ENCODE results near the gene RNF121. TPM values are rescaled to one million over a fixed set of nuclear protein-coding genes. Genes with fewer than 3 reads are reported as not detected.
A peak's percentile ranks its signal among the peaks of the same experiment; 100 is the strongest.

Gene RNF121
- total RNA-seq, 8 experiments from 2014 or later = 20.6 to 36.4 (median 31.9) TPM

DNA sequence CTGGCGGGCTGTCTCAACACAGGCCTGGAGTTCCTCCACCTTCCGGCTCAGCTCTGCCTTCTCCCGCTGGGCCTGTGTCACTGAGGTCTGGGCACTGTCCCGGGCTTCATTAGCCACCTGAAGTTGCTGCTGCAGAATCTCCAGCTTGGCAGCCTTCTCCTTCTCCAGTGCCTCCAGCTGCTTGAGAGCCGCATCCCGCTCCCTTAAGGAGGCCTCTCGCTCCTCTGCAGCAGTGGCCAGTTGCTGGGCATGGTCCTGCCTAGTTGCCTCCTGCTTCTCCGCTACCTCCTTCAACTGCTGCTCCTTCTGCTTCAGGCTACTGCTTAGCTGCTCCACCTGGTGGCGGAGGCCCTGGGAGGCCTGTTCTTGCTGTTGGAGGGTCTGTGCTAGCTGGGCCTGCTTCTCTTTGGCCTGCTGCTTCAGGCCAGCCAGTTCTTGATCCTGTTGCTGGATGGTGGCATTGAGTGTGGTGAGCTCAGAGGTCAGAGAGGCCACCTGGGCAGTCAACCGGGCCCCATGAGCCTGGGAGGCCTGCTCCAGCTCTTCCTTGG lies 86.7 kb downstream of the RNF121 start:
- WGBS, 10 experiments = 67 to 100% (median 92%) methylated on average over 1 to 4 of the region's 10 CpGs; no CpG with 5 or more reads in 5 of the 10 experiments
- ATAC-seq (replicated peaks in 6 of 8) = peak in 6 of 8 experiments; percentile 51 to 87 (median 78)
- Histone ChIP-seq H3K27ac (no peak overlapping the region), H3K4me1 (replicated peaks in 1 of 2) (no peaks in the 10 kb centered on the region), H3K4me3 (no peak overlapping the region)
- in situ Hi-C loops (cut with MboI; ENCODE audit: low pct_unique_long_range_greater_than_20kb in 2 of 9, low sequenced_read_pairs in 9 of 9, unreplicated experiment in 9 of 9) = loop anchor here in 2 of 9 experiments (25.0 kb wide), 1 partner anchor 397 kb away; no protein-coding TSS in a partner anchor

DNA sequence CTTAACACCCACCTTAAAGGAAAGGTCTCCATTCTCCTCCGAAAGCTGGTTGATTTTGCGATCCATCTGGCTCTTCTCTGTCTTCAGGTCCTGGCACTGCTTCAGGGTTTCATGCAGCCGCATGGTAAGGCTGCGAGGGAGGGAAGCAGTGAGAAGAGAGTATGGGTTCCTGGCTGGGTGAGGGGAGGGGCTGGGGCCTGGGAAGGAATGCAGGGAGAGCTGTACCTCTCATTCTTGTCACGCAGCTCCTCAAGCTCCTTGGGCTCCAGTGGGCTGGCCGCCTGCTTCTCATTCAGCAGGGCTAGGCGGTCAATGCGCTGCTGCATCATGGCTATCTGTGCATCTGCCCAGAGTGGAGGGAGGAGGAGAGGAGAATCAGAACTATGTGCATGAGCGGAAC lies 89.3 kb downstream of the RNF121 start:
- Histone ChIP-seq H3K27ac (no peak overlapping the region), H3K4me1 (replicated peaks in 1 of 2) (no peaks in the 10 kb centered on the region), H3K4me3 (no peak overlapping the region)
- in situ Hi-C loops (cut with MboI; ENCODE audit: low pct_unique_long_range_greater_than_20kb in 2 of 9, low sequenced_read_pairs in 9 of 9, unreplicated experiment in 9 of 9) = loop anchor here in 2 of 9 experiments (25.0 kb wide), 1 partner anchor 394 kb away; no protein-coding TSS in a partner anchor
- no peak for ATAC-seq (replicated peaks in 6 of 8)
- WGBS, 10 experiments = 80 to 100% (median 88%) methylated on average over 1 to 5 of the region's 9 CpGs; no CpG with 5 or more reads in 3 of the 10 experiments

DNA sequence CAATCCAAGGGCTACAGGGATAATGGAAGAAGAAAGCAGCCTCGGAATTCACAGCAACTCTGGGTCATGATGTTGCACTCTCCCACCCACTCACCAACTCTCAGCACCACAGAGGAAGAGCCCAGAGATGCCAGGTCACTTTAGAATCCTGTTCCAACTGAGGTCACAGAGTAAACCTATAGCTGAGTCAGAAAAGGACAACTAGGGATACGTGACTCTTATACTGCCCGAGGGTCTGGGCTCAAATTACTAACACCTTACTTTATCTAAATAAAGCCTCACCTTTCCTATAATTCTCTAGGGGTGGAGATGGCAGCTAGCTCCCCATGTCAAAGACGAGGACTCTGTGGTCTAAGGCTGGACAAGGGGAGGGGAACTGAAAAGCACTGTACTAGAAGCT lies 94.5 kb downstream of the RNF121 start:
- 32 to 100% (median 96%) methylated on average over 1 to 2 of the region's 4 CpGs; no CpG with 5 or more reads in 4 of the 10 experiments for WGBS, 10 experiments
- ATAC-seq (replicated peaks in 6 of 8) = no peak
- H3K27ac ChIP-seq = no peak overlapping the region
- H3K4me3 ChIP-seq = no peak overlapping the region
- in situ Hi-C loops (cut with MboI; ENCODE audit: low pct_unique_long_range_greater_than_20kb in 2 of 9, low sequenced_read_pairs in 9 of 9, unreplicated experiment in 9 of 9) = loop anchor here in 3 of 9 experiments (10.0 to 25.0 kb wide), 3 partner anchors 61 to 389 kb away; partner anchors contain the start of genes LRRC51 (in 1 of the 3) and NUMA1 (in 1 of the 3)
- H3K4me1 ChIP-seq (replicated peaks in 1 of 2) = no peaks in the 10 kb centered on the region

DNA sequence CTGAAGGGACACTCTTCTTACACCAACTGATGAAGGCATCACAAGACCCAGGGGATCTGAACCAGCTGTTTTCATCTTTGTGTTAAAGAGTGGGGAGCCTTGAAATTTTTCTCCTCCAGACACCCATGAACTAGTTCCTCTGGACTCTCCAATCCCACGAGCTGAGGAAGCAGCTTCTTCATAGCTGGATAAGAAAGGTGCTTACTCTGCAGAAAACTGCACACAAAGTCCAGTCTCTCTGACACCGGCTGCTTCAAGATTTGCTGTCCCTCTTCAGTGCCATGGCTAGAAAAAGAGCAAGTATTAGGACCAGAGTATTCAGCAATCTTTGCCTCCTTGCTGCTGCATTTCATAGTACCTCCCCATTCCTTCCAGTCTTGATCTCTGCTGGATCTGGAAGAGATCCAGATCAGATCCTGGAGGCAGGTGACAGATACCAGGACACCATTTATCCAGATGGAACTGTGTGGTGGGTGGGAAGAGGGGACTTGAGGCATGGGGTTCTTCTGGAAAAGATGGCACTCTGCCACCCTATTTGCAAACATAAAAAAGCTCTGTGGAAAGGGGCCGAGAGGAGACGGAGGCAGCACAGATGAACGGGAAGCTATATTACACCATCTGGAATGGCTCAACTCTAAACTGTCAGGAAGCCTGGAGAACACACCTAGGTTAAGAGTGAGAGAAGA lies 95.4 kb downstream of the RNF121 start:
- H3K4me3 ChIP-seq = no peak overlapping the region
- WGBS, 10 experiments = 17 to 100% (median 75%) methylated on average over 1 to 5 of the region's 5 CpGs; no CpG with 5 or more reads in 1 of the 10 experiments
- in situ Hi-C loops (cut with MboI; ENCODE audit: low pct_unique_long_range_greater_than_20kb in 2 of 9, low sequenced_read_pairs in 9 of 9, unreplicated experiment in 9 of 9) = loop anchor here in 3 of 9 experiments (10.0 to 25.0 kb wide), 3 partner anchors 61 to 388 kb away; partner anchors contain the start of genes LRRC51 (in 1 of the 3) and NUMA1 (in 1 of the 3)
- H3K4me1 ChIP-seq (replicated peaks in 1 of 2) = no peaks in the 10 kb centered on the region
- H3K27ac ChIP-seq = no peak overlapping the region
- no peak for ATAC-seq (replicated peaks in 6 of 8)

DNA sequence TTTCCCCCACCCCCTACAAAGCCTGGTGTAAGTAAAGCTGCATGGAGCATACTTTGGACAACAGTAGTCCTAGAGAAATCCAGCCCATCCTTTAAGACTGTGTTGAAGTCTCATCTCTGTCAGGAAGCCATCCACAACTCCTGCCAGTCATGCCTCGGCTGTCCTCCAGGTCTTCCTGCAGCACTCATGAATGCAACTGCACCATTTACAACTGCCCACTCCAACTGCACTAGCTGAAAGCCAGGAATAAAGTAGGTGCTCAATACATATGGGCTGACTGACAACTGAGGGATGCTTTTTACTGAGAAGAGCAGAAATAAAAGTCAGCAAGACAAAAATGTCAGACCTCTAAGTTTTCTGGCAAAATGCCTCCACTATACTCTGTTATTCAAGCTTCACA lies 97.2 kb downstream of the RNF121 start:
- Histone ChIP-seq H3K27ac (no peak overlapping the region), H3K4me1 (replicated peaks in 1 of 2) (peaks cover 0 to 3% of the 10 kb centered on the region in 2 donors), H3K4me3 (no peak overlapping the region)
- ATAC-seq (replicated peaks in 6 of 8) = no peak
- WGBS, 10 experiments = 0 to 100% (median 50%) methylated on average over 1 of the region's 1 CpG; no CpG with 5 or more reads in 7 of the 10 experiments
- in situ Hi-C loops (cut with MboI; ENCODE audit: low pct_unique_long_range_greater_than_20kb in 2 of 9, low sequenced_read_pairs in 9 of 9, unreplicated experiment in 9 of 9) = loop anchor here in 4 of 9 experiments (10.0 to 25.0 kb wide), 3 partner anchors 59 to 386 kb away; partner anchors contain the start of genes LRRC51 (in 1 of the 4) and NUMA1 (in 1 of the 4)

DNA sequence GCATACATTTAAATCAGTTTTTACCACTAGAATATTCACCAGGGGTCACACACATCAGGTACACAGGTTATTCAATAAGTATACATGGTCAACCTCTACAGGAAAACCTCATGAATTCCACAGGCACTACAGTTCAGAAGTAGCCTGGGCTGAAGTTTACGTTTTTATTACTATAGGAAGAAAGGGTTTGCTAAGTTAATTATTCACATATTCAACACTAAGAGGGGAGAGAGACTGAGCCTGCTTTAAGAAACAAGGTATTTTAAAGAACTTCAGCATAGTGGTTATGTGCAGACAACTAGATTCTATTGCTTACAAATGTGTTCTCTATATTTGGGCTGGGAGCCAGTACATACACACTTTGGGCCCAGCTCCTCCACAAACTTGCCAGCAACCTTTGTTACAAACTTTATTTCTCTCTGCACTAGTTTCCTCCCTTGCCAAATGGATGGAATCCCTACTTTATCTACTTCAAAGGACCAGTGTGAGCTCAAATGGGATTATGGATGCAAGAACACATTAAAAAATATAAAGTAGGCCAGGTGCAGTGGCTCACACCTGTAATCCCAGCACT lies 101.7 kb downstream of the RNF121 start:
- H3K27ac ChIP-seq = no peak overlapping the region
- WGBS, 10 experiments = 0 to 71% (median 24%) methylated on average over 1 of the region's 1 CpG; no CpG with 5 or more reads in 4 of the 10 experiments
- H3K4me3 ChIP-seq = no peak overlapping the region
- ATAC-seq (replicated peaks in 6 of 8) = peak in 1 of 8 experiments; percentile 69
- H3K4me1 ChIP-seq (replicated peaks in 1 of 2) = peaks cover 0 to 3% of the 10 kb centered on the region in 2 donors
- in situ Hi-C loops (cut with MboI; ENCODE audit: low pct_unique_long_range_greater_than_20kb in 2 of 9, low sequenced_read_pairs in 9 of 9, unreplicated experiment in 9 of 9) = loop anchor here in 3 of 9 experiments (10.0 to 25.0 kb wide), 2 partner anchors 64 to 382 kb away; no protein-coding TSS in a partner anchor

DNA sequence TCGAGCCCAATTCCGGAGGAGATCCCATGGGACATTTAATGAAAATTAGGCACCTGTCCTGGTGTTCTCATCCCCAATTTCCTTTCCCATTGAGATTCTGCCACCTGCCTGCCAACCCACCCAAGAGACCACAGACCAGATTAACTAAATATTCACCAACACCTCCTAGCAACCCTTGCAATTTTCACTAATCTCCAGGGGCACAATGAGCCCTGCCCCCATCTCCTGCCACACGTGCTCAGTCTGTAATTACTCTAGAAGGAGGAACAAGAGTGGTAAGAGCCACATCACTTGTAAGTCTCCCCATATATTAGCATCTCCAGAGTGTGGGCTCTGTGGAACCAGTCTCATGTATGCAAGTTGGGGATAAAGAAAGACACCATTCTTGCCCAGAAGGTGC lies 107.8 kb downstream of the RNF121 start:
- Histone ChIP-seq H3K27ac (no peak overlapping the region), H3K4me3 (no peak overlapping the region), H3K4me1 (replicated peaks in 1 of 2) (peaks cover 31 to 35% of the 10 kb centered on the region in 2 donors)
- in situ Hi-C loops (cut with MboI; ENCODE audit: low pct_unique_long_range_greater_than_20kb in 2 of 9, low sequenced_read_pairs in 9 of 9, unreplicated experiment in 9 of 9) = loop anchor here in 3 of 9 experiments (10.0 to 25.0 kb wide), 2 partner anchors 58 to 376 kb away; no protein-coding TSS in a partner anchor
- WGBS, 10 experiments = 57 to 93% (median 78%) methylated on average over 1 to 3 of the region's 3 CpGs; no CpG with 5 or more reads in 5 of the 10 experiments
- ATAC-seq (replicated peaks in 6 of 8) = no peak

DNA sequence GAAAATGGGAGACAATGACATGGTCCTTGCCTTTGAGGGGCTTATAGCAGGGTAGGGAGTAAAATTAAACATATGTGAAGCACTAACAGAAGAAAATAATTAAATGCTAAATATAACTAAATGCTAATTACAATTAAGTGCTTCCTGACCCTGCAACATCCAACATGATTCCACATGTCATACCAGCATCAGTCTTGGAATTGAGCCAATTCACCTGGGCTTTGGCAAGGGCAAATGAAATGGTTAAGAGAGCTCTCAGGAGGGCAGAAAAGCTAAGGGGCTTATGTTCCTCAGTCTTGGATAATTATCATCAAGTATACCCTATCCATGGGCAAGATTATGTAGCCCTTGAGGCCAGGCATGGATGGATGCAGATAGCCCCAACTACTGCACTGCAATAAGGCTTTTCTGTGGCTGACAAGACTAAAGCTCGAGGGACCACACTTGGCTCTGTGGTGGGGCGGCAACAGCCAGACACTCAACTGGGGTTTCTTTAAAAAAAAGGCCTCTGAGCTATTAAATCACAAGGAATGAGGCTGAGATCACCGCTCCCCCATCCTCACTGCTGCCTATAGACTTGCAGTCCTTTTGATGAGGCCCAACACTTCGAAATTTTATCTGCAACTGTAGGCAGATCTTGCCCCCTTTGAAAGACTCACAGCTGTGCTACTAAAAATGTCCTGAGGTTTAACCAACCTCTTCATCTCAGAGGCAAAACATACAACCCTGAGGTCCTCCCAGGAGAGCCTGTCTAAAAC lies 108.9 kb downstream of the RNF121 start:
- WGBS, 10 experiments = 7 to 88% (median 17%) methylated on average over 1 to 3 of the region's 4 CpGs; no CpG with 5 or more reads in 6 of the 10 experiments
- Histone ChIP-seq H3K4me3 (peak overlapping the region in 2 of 5 donors; percentile 49 to 65), H3K4me1 (replicated peaks in 1 of 2) (peaks cover 40 to 42% of the 10 kb centered on the region in 2 donors), H3K27ac (peak overlapping the region in 1 of 2 donors; percentile 95)
- no peak for ATAC-seq (replicated peaks in 6 of 8)
- in situ Hi-C loops (cut with MboI; ENCODE audit: low pct_unique_long_range_greater_than_20kb in 2 of 9, low sequenced_read_pairs in 9 of 9, unreplicated experiment in 9 of 9) = loop anchor here in 3 of 9 experiments (10.0 to 25.0 kb wide), 2 partner anchors 57 to 375 kb away; no protein-coding TSS in a partner anchor

DNA sequence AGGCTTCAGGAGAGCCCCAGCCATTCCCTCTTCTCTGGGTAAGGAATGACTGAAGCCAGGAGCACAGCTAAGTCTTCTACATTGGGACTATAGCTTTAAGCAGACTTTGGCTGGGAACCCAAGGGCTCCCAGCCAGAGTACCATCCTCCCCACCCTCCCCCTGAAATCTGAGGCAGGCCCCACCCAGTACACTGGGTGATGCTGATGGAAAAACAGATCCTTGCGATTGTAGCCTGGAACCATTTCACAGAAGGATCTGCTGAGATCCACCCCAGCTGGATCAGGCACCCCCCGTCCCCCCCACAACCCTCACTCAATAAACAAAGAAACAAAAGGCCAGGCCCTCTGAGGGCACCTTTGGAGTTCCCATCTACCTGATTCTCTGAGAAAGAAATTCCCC lies 109.6 kb downstream of the RNF121 start:
- Histone ChIP-seq H3K4me3 (peak overlapping the region; percentile 38 to 65 (median 49)), H3K27ac (peak overlapping the region; percentile 93 to 95), H3K4me1 (replicated peaks in 1 of 2) (peaks cover 41 to 42% of the 10 kb centered on the region in 2 donors)
- peak in 3 of 8 experiments; percentile 12 to 28 (median 13) for ATAC-seq (replicated peaks in 6 of 8)
- WGBS, 10 experiments = 0% methylated on average over 1 of the region's 2 CpGs; no CpG with 5 or more reads in 9 of the 10 experiments
- in situ Hi-C loops (cut with MboI; ENCODE audit: low pct_unique_long_range_greater_than_20kb in 2 of 9, low sequenced_read_pairs in 9 of 9, unreplicated experiment in 9 of 9) = loop anchor here in 3 of 9 experiments (10.0 to 25.0 kb wide), 2 partner anchors 56 to 374 kb away; no protein-coding TSS in a partner anchor

DNA sequence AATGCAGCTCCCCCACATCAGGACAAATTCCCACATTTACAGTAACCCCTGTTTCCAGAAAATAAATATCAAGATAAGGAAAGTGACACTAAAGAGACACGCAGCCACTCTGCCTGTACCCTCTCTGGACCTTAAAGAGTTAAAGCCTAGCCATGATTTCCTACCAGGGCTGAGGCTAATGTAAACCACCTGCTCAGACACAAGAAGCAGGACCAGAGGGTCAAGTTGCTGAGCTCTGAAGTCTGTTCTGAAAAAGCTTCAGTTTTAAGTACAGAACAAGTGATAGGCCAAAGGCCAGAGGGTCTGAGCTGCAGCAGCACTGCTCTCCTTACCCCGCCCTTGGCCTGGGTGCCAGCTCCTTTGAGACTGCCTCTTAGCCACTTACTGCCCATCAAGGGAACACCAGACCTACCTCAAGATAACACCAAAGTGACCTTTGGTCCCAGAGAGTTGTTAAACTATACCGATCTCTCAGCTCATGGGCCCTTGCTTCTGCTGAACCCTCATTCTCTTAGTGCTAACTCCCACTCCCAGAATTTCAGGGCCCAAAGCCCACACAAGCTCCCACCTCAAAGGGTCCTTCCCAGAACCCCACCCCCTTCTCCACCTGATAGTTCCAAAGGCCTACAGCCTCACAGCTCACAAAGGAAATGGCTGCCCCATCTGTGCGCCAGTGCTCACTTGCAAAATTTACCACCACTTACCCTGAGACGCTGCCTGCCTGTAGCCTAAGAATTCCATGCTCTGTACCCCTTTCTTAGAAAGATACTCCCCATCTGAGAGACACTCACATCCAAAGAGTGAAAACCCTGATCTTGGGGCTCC lies 110.4 kb downstream of the RNF121 start:
- H3K27ac ChIP-seq = peak overlapping the region; percentile 93 to 95
- peaks cover 41 to 42% of the 10 kb centered on the region in 2 donors for H3K4me1 ChIP-seq (replicated peaks in 1 of 2)
- 0 to 86% (median 44%) methylated on average over 1 to 3 of the region's 5 CpGs; no CpG with 5 or more reads in 2 of the 10 experiments for WGBS, 10 experiments
- no peak for ATAC-seq (replicated peaks in 6 of 8)
- in situ Hi-C loops (cut with MboI; ENCODE audit: low pct_unique_long_range_greater_than_20kb in 2 of 9, low sequenced_read_pairs in 9 of 9, unreplicated experiment in 9 of 9) = loop anchor here in 3 of 9 experiments (10.0 to 25.0 kb wide), 2 partner anchors 56 to 373 kb away; no protein-coding TSS in a partner anchor
- H3K4me3 ChIP-seq = peak overlapping the region; percentile 38 to 65 (median 49)

DNA sequence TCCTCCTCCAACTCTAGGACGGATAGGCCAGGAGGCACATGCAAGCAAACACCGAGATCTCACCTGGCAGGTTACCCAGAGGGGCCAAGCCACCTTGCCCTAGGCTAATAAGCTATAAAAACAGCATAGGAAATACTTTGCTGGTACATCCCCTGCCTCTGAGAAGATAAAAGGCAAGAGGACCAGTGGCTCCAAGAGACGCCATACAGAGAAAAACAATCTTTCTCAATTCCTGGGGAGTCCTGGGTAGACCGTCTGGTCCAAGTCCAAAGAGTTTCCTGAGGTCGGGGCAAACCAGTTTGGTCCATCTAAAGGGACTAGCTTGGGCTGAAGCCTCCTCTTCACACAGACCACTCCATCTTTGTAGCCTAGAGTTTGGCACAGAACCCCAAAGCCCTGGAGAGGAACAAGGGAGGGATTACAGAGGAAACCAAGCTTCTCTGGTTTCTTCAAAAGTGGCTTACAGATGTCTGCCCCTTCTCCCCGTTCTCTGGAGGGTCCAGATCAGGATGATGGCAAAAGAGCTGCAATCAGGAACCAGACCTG lies 111.1 kb downstream of the RNF121 start:
- no peak for ATAC-seq (replicated peaks in 6 of 8)
- in situ Hi-C loops (cut with MboI; ENCODE audit: low pct_unique_long_range_greater_than_20kb in 2 of 9, low sequenced_read_pairs in 9 of 9, unreplicated experiment in 9 of 9) = loop anchor here in 3 of 9 experiments (10.0 to 25.0 kb wide), 2 partner anchors 55 to 372 kb away; no protein-coding TSS in a partner anchor
- Histone ChIP-seq H3K4me1 (replicated peaks in 1 of 2) (peaks cover 41 to 42% of the 10 kb centered on the region in 2 donors), H3K27ac (peak overlapping the region; percentile 93 to 95), H3K4me3 (peak overlapping the region; percentile 38 to 65 (median 49))
- WGBS, 10 experiments = 4 to 92% (median 64%) methylated on average over 1 to 4 of the region's 6 CpGs; no CpG with 5 or more reads in 2 of the 10 experiments

Data from motor neuron (in vitro differentiated cells).